22Rv1 (cell line): ENCODE measurements around the gene DPEP3.

Experiments
- CTCF ChIP-seq: fragments of 450-650 bp; IDR thresholded peaks from 2 replicates; pipeline ENCODE4 v1.5.1; 2017; ENCODE audit warnings: mild to moderate bottlenecking
- ZFX ChIP-seq: fragments of 450-650 bp; IDR thresholded peaks from 2 replicates; pipeline ENCODE4 v1.6.1; 2017; ENCODE audit warnings: antibody characterized with exemption, borderline replicate concordance

GRCh38 chr16:67962135-67962534, 18.2 kb downstream of the DPEP3 start:
- TF ChIP-seq CTCF, result no peak
- TF ChIP-seq ZFX, result no peak
